IPS-NIHi7 (cell line): ENCODE measurements around the gene CTSD.

ENCODE experiments used
- DNase-seq: peaks from one replicate; pipeline ENCODE4 v3.0.0; 2012; ENCODE audit warnings: mixed read lengths; ENCODE audit errors: extremely low spot score

The CTSD gene

GRCh38 chr11:1744891-1745700 is 18.6 kb downstream of the CTSD start:
- DNase-seq = no peak

- no peak for DNase-seq
These were observed 19.4 kb downstream of the CTSD start for GRCh38 chr11:1744137-1744886.

DNA sequence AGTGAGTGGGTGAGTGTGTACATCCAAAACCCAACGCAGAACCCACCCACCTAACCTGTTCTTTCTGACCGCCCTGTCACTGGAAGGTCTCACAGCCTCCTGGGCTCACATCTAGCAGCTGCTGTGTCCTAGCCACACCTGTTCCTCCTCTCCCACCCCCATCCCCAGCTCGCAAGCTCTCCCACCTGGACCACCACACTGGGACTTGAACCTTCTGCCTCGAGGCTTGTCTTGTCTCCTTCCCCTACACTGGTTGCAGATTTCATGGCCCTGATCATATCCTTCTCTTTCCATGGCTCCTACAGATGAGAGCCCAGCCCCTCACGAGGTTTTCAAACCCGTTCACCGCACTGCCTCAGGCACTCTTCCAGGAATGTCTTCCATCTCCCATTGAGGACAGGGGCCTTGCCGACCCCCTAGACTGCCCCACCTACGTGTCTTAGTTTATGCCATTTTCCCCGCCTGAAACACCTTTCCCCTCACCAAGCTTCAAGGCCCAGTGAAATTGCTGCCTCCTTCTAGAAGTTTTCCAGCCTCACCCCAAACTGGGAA is 20.1 kb downstream of the CTSD start:
- DNase-seq = no peak

DNA sequence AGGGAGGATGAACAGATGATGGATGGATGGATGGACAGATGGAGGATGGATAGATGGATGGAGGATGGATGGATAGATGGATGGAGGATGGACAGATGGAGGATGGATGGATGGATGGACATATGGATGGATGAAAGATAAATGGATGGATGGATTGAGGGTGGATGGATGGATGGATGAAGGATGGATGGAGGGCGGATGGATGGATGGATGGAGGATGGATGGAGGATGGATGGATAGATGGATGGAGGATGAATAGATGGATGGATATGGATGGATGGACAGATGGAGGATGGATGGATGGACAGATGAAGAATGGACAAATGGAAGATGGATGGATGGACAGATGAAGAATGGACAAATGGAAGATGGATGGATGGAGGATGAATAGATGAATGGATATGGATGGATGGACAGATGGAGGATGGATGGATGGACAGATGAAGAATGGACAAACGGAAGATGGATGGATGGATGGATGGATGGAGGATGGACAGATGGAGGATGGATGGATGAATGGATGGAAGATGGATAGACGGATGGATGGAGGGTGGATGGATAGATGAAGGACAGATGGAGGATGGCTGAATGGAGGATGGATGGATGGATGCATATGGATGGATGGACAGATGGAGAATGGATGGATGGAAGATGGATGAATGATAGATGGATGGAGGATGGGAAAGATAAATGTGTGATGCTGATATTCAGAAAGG is 20.7 kb downstream of the CTSD start:
- no peak for DNase-seq

GRCh38 chr11:1742371-1742770 is 21.4 kb downstream of the CTSD start:
- DNase-seq = no peak

GRCh38 chr11:1741741-1742140 is 22.0 kb downstream of the CTSD start:
- no peak for DNase-seq

- no peak for DNase-seq
These were observed 22.8 kb downstream of the CTSD start for GRCh38 chr11:1740786-1741530.

DNA sequence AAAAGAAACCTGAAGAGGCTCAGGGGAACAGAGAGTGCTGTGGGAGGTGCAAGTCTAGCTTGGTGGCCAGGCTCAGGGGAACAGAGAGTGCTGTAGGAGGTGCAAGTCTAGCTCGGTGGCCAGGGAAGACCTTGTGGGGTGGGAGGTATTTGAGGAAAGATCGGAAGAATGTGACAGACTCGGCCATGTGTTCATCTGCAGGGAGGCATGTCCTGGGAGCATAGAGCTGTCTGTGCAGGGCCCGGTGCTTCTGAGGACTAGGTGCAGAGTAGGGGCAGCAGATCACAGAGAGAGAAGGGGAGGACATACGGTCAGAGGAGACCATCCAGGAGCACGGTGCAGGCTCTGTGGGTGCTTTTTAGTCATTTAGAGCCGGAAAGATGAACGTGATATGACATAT is 24.2 kb downstream of the CTSD start:
- DNase-seq = no peak

DNA sequence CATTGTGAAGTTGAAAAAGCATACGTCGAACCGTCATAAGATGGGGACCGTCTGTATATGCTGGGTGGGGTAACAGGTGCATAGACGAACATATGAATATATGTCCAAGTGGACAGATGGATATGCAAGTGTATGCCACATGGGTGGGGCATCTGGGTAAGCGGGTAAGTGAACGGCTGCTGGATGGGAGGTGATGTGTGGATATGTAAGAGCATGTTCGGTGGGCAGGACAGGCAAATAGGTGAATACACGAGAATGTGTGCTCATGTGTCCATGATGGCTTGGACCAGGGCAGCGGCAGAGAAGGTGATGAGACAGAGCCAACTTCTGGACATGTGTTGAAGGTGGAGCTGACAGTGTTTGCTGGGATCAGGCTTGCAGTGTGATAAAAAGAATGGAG is 25.3 kb downstream of the CTSD start:
- DNase-seq = no peak

DNA sequence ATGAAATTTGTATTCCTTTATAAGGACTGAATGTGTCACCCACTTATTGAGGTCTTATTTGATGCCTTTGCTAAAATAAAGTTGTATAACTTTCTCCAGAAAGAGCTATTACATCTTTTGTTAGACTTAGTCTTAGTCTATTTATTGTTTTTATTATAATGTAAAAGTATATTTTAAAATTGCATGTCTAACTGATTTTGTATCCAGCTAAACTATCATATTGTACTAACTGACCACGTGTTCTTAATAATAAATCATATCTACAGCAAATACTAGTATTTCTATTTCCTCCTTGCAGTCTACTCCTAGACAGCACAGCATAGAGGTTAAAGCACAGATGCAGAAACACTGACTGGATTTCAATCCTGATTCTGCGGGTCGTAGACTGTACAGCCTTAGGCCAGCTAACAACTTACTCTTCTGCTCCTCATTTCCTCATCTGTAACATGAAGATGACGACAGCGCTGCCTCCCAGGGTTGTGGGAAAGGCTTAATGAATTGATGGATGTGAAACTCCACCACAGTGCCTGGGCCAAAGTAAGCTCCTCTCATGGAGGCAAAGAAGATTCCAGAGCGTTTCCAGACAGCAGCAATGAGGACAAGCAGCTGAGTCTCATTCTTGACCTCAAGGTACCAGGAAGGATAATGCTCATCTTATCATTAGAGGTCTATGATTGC is 26.5 kb downstream of the CTSD start:
- DNase-seq = no peak

- DNase-seq = no peak
These were observed 27.2 kb downstream of the CTSD start for GRCh38 chr11:1736447-1736992.

DNA sequence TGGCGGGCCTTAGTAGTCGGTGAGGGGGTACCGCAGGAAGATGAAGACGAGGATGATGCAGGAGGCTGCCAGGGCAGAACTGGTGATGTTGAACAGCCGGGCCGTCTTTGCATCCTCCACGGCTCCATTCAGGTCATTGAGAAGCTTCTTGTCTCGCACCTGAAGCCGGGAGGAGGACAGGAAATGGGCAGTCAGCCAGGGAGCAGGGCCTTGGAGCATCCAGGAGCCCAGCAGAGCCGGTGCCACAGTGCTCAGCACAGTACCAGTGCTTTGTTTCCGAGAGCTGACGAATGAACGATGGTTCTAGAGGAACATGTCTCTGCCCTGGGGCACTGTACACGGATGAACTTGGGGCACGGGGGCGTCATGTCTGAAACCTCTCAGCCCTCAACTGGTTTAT is 28.5 kb downstream of the CTSD start:
- DNase-seq = no peak

GRCh38 chr11:1734641-1735081 is 29.1 kb downstream of the CTSD start:
- no peak for DNase-seq

GRCh38 chr11:1733716-1734640 is 29.7 kb downstream of the CTSD start:
- DNase-seq = no peak

GRCh38 chr11:1733009-1733715 is 30.6 kb downstream of the CTSD start:
- DNase-seq = no peak

- DNase-seq = no peak
These were observed 31.2 kb downstream of the CTSD start for GRCh38 chr11:1732418-1733008.

DNA sequence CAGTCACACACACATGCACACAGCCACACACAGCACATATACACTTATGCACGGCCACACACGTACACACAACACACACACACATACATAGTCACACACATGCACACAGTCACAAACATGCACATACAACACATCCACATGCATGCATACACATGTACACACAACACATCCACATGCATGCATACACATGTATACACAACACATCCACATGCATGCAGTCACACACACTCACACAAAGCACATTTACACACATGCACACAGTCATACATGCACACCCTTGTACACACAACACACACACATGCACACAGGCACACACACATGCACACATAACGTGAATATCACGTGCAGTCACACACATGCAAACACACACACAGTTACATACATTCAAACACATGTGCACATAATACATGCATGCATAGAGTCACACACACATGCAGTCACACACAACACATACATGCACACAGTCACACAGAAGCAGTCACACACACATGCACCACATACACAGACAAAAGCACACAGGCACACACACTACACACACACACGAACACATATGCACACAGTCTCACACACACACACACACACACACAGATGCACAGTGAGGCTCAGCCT is 32.2 kb downstream of the CTSD start:
- DNase-seq = no peak

DNA sequence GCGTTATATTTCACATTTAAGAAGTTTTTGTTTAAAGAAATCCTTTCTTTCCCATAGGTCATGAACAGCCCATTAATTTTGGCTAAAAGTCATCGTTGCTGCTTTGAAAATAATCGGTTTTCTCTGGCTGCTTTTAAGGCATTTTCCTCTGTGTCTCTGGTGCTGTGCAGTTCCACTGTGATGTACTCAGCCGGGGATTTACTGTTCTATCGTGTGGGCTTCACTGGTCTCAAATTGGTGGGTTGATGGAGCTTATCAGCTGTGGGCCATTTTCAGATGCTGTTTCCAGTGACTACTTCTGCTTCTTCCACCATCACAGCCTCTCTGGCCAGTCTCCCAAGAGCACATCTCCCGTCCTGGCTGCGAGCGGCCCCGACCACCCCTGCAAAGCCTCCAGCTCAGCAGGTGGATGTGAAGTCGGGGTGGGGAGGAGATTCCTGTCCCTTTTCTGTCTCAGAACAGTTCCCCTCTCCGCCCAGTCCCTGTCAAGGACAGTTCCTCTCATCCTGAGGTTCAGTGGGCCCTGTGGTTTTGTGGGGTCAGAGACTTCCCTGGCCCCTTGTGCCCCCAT is 33.6 kb downstream of the CTSD start:
- no peak for DNase-seq
